Subcutaneous abdominal adipose tissue (tissue), 5 donors: ENCODE measurements around the gene PLA2G5.
"Not testable (repeated sequence)": the region's sequence is repeated elsewhere in the genome, so short reads cannot be mapped to it uniquely, and the experiment has no call there.

ENCODE experiments used
- H3K27ac ChIP-seq: one replicate; pipeline ENCODE4 v1.7.0; 2013; ENCODE audit warnings: low read depth, mild to moderate bottlenecking, inconsistent platforms, low read length, moderate library complexity
- H3K27me3 ChIP-seq, 5 donors: one replicate each; pipeline ENCODE4 v1.7.0; 2013; ENCODE audit warnings: low read length in 5 of 5, inconsistent platforms in 1 of 5; ENCODE audit not compliant: control insufficient read depth in 5 of 5, insufficient read depth in 4 of 5
- H3K36me3 ChIP-seq, 5 donors: one replicate each; pipeline ENCODE4 v1.7.0; 2013; ENCODE audit warnings: low read length in 5 of 5; ENCODE audit not compliant: control insufficient read depth in 5 of 5, insufficient read depth in 5 of 5
- H3K4me1 ChIP-seq, 5 donors: one replicate each; pipeline ENCODE4 v1.7.0; 2013; ENCODE audit warnings: low read length in 5 of 5, mild to moderate bottlenecking in 3 of 5, moderate library complexity in 1 of 5; ENCODE audit not compliant: control insufficient read depth in 5 of 5, insufficient read depth in 5 of 5
- H3K4me3 ChIP-seq, 5 donors: one replicate each; pipeline ENCODE4 v1.7.0; 2013; ENCODE audit warnings: low read length in 5 of 5, low read depth in 1 of 5
- H3K9ac ChIP-seq, 5 donors: one replicate each; pipeline ENCODE4 v1.7.0; 2013; ENCODE audit warnings: low read length in 5 of 5, mild to moderate bottlenecking in 4 of 5, moderate library complexity in 3 of 5
- H3K9me3 ChIP-seq, 5 donors: one replicate each; pipeline ENCODE4 v1.7.0; 2013; ENCODE audit warnings: low read length in 5 of 5; ENCODE audit not compliant: control insufficient read depth in 5 of 5
- donor health status: healthy.
- donor health status: healthy.
- donor health status: healthy.
- donor health status: healthy.
- donor health status: healthy.

The PLA2G5 gene

DNA sequence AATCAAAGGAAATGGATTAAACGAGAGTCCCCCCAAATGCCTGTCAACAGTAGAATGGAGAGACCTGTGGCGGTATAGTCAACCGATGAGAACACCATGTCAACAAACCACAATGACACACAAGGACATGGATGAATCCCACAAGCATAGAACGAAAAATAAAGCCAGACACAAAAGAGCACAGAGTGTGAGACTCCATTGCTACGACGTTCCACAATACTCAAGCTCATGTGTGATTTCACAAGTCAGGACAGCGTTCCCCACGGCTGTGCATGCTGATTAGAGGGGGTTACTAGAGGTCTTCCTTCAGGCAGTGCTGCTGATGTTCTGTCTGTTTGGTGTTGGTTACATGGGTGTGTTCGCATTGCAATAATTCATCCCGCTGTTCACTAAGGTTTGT, 55.1 kb downstream of the PLA2G5 start:
- no peaks in the 10 kb centered on the region for H3K36me3 ChIP-seq
- no peak overlapping the region for H3K9ac ChIP-seq
- peaks cover 0 to 9% (median 0%) of the 10 kb centered on the region in 5 donors for H3K27me3 ChIP-seq
- peaks cover 0 to 7% (median 0%) of the 10 kb centered on the region in 5 donors for H3K9me3 ChIP-seq
- no peak overlapping the region for H3K27ac ChIP-seq
- no peak overlapping the region for H3K4me3 ChIP-seq
- peaks cover 0 to 11% (median 0%) of the 10 kb centered on the region in 5 donors for H3K4me1 ChIP-seq

DNA sequence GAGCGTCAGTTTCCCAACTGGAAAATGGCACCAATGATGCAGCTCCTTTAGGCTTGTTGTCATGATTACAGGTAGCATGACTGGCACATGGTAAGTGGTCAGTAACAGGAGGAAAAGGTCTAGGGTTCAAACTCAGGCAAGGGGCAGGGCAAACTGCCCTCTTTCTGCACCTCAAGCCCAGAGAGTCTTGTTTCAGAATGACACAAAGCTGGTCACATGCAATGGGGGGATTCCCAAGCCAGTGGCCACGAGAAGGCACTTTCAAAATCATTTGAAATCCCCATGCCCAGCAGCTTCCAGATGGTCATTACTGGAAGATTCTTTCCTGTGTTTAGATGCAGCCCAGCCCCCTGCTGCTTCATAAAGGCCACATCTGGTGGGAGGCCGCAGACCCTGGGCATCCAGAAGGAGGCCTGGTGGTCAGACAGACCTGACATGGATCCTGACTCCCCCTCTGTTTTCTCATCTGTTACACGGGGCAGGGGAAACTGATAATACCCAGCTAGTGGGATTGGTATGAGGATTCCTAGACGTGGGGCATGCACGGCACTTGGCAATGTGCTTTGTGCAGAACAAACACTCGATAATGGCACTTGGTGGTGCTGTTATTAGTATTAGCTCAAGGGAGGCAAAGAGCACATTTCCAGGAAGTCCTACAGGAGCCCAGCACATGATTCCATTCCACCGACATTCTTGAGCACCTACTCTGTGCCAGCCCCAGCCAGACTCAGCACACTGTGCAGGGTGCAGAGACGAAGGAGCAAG, 56.2 kb downstream of the PLA2G5 start:
- peaks cover 0 to 7% (median 0%) of the 10 kb centered on the region in 5 donors for H3K9me3 ChIP-seq
- peaks cover 0 to 11% (median 0%) of the 10 kb centered on the region in 5 donors for H3K4me1 ChIP-seq
- peaks cover 0 to 9% (median 0%) of the 10 kb centered on the region in 5 donors for H3K27me3 ChIP-seq
- no peak overlapping the region for H3K9ac ChIP-seq
- no peak overlapping the region for H3K4me3 ChIP-seq
- H3K36me3 ChIP-seq, result no peaks in the 10 kb centered on the region
- H3K27ac ChIP-seq, result no peak overlapping the region

DNA sequence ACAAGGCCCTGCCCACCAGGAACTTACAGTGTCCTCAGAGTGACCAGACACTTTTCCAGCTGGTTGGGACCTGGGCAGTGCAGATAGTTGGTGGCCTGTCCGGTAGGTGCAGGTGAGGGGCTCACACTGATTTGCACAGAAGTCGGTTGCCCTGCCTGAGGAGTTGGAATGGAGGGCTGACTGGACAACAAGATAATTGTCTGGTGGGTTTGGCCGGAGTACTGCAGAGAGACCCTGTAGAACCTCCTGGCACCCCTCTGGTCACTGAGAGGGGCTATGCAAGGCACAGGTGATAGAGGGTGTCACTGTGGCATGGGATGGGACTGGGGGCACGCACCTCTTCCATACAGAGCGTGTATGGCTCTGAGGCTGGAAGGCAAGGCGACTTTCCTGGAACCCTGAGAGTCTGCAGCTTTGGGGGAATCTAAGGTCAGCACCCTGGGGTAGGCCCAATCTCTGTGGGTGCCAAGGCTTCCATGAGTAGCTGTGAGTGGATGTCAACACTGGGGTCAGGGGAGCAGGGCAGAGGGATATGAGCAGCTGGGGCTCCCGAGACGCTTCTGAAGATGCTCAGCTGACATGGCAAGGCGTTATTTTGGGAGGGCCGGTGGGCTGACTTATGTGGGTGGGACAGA, 56.9 kb downstream of the PLA2G5 start:
- Histone ChIP-seq H3K4me1 (peaks cover 0 to 11% (median 0%) of the 10 kb centered on the region in 5 donors), H3K4me3 (no peak overlapping the region), H3K27me3 (peaks cover 0 to 3% (median 0%) of the 10 kb centered on the region in 5 donors), H3K9me3 (peaks cover 0 to 7% (median 0%) of the 10 kb centered on the region in 5 donors), H3K9ac (no peak overlapping the region), H3K36me3 (no peaks in the 10 kb centered on the region), H3K27ac (no peak overlapping the region)

DNA sequence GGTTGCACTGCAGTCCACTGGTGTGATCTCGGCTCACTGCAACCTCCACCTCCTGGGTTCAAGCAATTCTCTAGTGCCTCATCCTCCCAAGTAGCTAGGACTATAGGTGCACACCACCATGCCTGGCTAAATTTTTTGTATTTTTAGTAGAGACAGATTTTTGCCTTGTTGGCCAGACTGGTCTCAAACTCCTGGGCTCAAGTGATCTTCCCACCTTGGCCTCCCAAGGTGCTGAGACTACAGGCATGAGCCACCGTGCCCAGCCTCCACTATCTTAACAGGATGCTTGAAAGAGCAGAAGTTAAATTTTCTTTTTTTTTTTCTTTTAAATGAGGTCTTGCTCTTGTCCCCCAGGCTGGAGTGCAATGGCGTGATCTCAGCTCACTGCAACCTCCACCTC, 60.5 kb downstream of the PLA2G5 start:
- H3K4me3 ChIP-seq, H3K27ac ChIP-seq, H3K36me3 ChIP-seq, H3K27me3 ChIP-seq, H3K9me3 ChIP-seq, H3K9ac ChIP-seq, H3K4me1 ChIP-seq: not testable (repeated sequence)

DNA sequence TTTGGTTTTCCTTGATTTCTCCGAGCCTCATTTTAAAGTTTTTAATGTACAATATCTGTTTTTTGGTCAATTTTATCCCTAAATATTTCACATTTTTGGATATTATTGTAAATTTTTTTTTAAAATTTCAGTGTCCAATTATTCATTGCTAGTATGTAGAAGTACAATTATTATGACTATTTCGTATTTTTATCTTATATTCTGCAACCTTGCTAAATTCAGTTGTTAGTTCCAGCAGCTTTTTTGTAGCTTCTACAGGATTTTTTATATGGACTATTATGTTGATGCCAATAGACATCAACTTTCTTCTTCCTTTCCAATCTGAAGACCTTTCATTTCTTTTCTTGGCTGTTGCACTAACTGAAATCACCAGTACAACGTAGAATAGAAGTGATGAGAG, 65.0 kb downstream of the PLA2G5 start:
- Histone ChIP-seq H3K4me3 (no peak overlapping the region), H3K27ac (no peak overlapping the region), H3K27me3 (no peaks in the 10 kb centered on the region), H3K9me3 (peaks cover 0 to under 1% (median 0%) of the 10 kb centered on the region in 5 donors), H3K36me3 (no peaks in the 10 kb centered on the region), H3K9ac (no peak overlapping the region), H3K4me1 (no peaks in the 10 kb centered on the region)

DNA sequence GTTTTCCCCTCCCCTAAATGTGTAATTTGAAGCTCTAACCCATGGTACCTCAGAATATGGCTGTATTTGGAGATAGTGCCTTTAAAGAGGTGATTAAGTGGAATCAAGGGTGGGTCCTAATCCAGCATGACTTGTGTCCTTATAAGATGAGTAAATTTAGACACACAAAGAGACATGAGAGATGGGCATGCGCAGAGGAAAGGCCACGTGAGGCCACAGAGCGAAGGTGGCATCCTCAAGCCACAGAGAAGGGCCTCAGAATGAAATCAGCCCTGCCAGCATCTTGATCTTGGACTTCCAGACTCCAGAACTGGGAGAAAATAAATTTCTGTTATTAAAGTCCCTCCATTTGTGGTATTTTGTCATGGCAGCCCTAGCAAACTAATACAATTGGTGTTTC, 66.3 kb downstream of the PLA2G5 start:
- H3K4me3 ChIP-seq, result no peak overlapping the region

DNA sequence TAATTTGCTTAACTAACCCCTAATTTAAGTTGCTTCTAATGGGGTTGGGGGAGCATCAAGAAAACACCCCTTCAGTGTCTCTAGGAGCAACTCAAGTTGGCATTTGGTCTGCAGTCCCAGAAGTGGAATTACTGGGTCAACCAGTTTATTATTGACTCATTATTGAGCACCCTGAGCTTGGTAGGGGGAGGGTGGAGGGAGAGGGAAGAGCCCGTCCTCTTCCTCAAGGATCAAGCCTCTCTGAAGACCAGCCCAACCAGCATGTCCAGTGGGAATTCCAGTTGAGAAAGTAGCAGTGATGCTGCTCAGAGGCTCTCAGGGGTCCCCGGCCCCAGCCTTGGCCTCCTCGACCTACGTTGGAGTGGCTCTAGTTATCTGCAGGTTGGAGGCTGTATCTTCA, 67.1 kb downstream of the PLA2G5 start:
- Histone ChIP-seq H3K9me3 (no peaks in the 10 kb centered on the region), H3K4me3 (no peak overlapping the region), H3K4me1 (no peaks in the 10 kb centered on the region), H3K9ac (no peak overlapping the region), H3K36me3 (no peaks in the 10 kb centered on the region), H3K27me3 (peaks cover 0 to 8% (median 5%) of the 10 kb centered on the region in 5 donors), H3K27ac (no peak overlapping the region)

More for the DNA sequence above, 66.3 kb downstream of the PLA2G5 start:
- no peak overlapping the region for H3K9ac ChIP-seq
- H3K4me1 ChIP-seq, result no peaks in the 10 kb centered on the region
- no peaks in the 10 kb centered on the region for H3K9me3 ChIP-seq
- H3K27ac ChIP-seq, result no peak overlapping the region
- H3K36me3 ChIP-seq, result no peaks in the 10 kb centered on the region
- H3K27me3 ChIP-seq, result peaks cover 0 to 5% (median 2%) of the 10 kb centered on the region in 5 donors

DNA sequence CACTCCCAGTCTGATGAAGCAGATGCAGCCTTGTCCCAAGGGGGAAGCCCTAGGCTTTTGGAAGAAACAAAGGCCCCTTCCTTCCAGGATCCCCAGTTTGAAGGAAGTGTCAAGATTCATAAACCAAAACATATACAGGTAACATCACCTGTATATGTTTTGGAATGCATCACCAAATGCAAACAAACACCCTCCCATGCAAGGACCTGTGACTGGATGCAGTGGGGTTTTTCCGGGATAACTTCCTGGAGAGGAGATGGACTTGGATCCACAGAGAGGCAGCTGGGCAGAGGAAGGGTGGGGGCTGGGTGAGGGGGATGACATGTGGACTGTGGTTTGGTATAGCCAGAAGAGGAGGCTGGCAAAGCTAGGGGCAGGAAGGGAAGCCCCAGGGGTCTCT, 67.6 kb downstream of the PLA2G5 start:
- H3K4me3 ChIP-seq, result no peak overlapping the region
- H3K36me3 ChIP-seq, result no peaks in the 10 kb centered on the region
- H3K27ac ChIP-seq, result no peak overlapping the region
- peaks cover 0 to 8% (median 5%) of the 10 kb centered on the region in 5 donors for H3K27me3 ChIP-seq
- no peaks in the 10 kb centered on the region for H3K9me3 ChIP-seq
- H3K9ac ChIP-seq, result no peak overlapping the region
- no peaks in the 10 kb centered on the region for H3K4me1 ChIP-seq

DNA sequence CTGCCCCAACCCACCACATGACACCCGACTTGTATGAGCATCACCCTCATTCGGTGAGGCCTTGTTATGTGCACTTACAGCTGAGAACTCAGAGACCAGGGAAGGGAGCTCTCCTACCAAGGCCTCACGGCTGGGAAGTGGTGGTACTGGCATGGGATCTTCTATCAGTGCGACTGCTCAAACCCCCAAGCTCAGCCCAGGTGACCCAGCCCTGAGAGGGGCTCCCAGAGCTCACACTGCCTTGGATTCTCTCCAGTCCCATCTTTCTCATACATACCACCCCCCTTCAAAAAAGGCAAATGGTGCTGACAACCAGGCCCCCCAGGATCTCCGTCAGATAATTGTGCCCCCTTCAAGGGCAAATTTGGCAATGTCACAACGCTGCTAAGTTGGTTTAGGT, 68.4 kb downstream of the PLA2G5 start:
- no peaks in the 10 kb centered on the region for H3K36me3 ChIP-seq
- H3K4me3 ChIP-seq, result no peak overlapping the region
- no peak overlapping the region for H3K27ac ChIP-seq
- H3K27me3 ChIP-seq, result peaks cover 0 to 8% (median 5%) of the 10 kb centered on the region in 5 donors
- H3K9me3 ChIP-seq, result no peaks in the 10 kb centered on the region
- H3K9ac ChIP-seq, result no peak overlapping the region
- H3K4me1 ChIP-seq, result no peaks in the 10 kb centered on the region

DNA sequence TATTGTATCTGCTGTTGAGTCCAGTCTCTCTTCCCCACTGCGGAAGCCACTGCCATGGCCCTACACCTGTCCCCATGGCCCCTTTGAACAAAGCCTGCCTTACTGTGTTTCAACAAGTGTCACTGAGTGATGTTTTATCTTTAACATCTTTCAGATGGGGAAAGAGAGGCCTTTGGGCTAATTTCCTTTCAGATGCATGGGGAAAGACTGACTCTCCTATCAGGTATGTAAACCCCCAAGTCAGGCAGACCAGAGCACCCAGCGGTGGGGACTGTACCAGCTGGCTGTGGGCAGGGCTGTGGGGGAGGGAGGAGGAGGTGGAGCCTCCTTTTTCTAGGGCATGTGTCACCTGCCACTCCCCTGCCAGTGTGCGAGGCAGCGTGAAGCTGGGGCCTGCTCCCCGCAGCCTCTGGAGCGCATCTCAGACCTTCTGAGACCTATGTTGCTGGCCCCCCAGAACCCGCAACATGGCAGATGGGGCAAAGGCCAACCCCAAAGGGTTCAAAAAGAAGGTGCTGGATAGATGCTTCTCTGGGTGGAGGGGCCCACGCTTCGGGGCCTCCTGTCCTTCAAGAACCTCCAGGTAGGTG, 69.1 kb downstream of the PLA2G5 start, which contains the start of gene PLA2G2F:
PLA2G2F (plus strand) TSS at position 363 of the 590 bp plus-strand sequence; CDS start at position 468, 105 bp downstream.
- no peak within 1 kb of the TSS for H3K27ac ChIP-seq
- H3K27me3 ChIP-seq, result peaks cover 0 to 12% (median 5%) of the 10 kb centered on the region in 5 donors
- no peaks in the 10 kb centered on the region for H3K9me3 ChIP-seq
- H3K4me1 ChIP-seq, result no peaks in the 10 kb centered on the region
- no peak within 1 kb of the TSS for H3K4me3 ChIP-seq
- H3K36me3 ChIP-seq, result no peaks in the 10 kb centered on the region
- H3K9ac ChIP-seq, result no peak within 1 kb of the TSS
